SIG-M5 treated with dmso at 0.1 percent for 504 hours (cell line): ENCODE measurements around the gene TSC1.

Source experiments
- DNase-seq: peaks from one replicate; lab custom pipeline; 2025; ENCODE audit not compliant: unreplicated experiment; lab: John Stamatoyannopoulos, UW

TSC1 gene

GRCh38 chr9:132942541-132943182 lies 1.8 kb downstream of the TSC1 start:
- DNase-seq = no peak

- no peak for DNase-seq
Measured at GRCh38 chr9:132939169-132939568, 5.2 kb downstream of the TSC1 start.

GRCh38 chr9:132937463-132937901 lies 6.9 kb downstream of the TSC1 start:
- no peak for DNase-seq

- DNase-seq = no peak
Measured at GRCh38 chr9:132935026-132935425, 9.4 kb downstream of the TSC1 start.

- no peak for DNase-seq
Measured at GRCh38 chr9:132931178-132931735, 13.2 kb downstream of the TSC1 start.

GRCh38 chr9:132927704-132928103 lies 16.7 kb downstream of the TSC1 start:
- no peak for DNase-seq

- no peak for DNase-seq
Measured at GRCh38 chr9:132923346-132923902, 21.0 kb downstream of the TSC1 start.

- DNase-seq = no peak
Measured at GRCh38 chr9:132919614-132920268, 24.7 kb downstream of the TSC1 start.

- no peak for DNase-seq
Measured at GRCh38 chr9:132914924-132915323, 29.5 kb downstream of the TSC1 start.

GRCh38 chr9:132912131-132912530 lies 32.3 kb downstream of the TSC1 start:
- no peak for DNase-seq

- DNase-seq = no peak
Measured at GRCh38 chr9:132910376-132910775, 34.0 kb downstream of the TSC1 start.

- DNase-seq = no peak
Measured at GRCh38 chr9:132909311-132909710, 35.1 kb downstream of the TSC1 start.

- no peak for DNase-seq
Measured at GRCh38 chr9:132908635-132909034, 35.8 kb downstream of the TSC1 start.

GRCh38 chr9:132905726-132906125 lies 38.7 kb downstream of the TSC1 start:
- no peak for DNase-seq

- no peak for DNase-seq
Measured at GRCh38 chr9:132903574-132904492, 40.6 kb downstream of the TSC1 start.

- peak; percentile 77 for DNase-seq
Measured at GRCh38 chr9:132901858-132902831, 42.3 kb downstream of the TSC1 start.

GRCh38 chr9:132898051-132898450 lies 46.4 kb downstream of the TSC1 start:
- DNase-seq = no peak

- no peak for DNase-seq
Measured at GRCh38 chr9:132896906-132897305, 47.5 kb downstream of the TSC1 start.

- DNase-seq = no peak
Measured at GRCh38 chr9:132896264-132896663, 48.2 kb downstream of the TSC1 start.
